ENCODE data around the gene KIAA1958.
"Not testable (repeated sequence)": the region's sequence is repeated elsewhere in the genome, so short reads cannot be mapped to it uniquely, and the experiment has no call there.

Gene KIAA1958

GRCh38 chr9:112617371-112617770 lies 130.7 kb downstream of the KIAA1958 start:
- no peak for DNase-seq

GRCh38 chr9:112618385-112619009 lies 131.9 kb downstream of the KIAA1958 start:
- DNase-seq = no peak

DNA sequence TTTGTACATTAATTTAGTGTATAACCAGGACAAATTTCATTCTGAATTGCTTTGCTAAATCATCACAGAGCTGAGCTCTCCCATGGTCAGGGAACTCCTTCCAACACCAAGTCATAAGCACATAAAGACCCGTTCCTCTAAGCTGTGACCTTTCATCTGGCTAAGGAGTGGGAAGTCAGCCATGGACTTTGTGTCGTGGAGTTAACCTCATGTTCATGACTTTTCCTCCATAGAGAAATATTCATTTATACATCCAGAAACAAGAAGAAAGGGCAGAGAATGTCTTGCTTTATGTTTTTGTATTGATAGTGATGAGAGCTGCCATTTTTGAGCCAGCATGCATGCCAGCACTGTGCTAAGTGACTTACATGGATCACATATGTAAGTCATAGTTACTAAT lies 133.8 kb downstream of the KIAA1958 start:
- DNase-seq = no peak

DNA sequence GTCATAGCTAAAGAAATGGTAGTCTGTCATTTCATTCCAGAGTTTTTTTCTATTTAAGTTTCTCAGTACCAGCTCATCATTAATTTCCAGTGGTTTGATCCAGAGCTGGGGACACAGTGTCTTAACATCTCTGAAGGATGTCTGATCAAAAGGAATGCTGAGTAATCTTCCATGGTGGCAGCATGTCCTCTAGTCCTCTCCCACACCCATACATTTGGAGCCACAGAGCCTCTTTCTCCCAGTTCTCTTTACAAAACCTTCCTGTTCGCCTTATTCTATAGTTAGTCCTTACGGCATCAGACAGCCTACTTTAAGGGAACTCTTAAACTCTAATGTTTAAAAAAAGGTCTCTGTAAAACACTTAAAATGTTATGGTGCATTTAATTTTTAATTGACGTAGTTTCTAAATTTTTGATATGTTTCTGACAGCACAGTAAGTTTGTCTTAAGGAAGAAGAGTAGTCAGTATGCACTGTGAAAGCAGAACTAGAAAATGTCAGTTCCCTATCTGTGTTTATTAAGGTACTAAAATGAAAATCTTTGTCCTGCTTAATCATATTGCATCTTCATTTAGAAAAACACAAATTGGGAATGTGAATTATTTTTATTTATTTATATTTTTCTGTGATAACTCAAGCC lies 134.5 kb downstream of the KIAA1958 start:
- peak in 1 of 2 donors; percentile 0 for DNase-seq

DNA sequence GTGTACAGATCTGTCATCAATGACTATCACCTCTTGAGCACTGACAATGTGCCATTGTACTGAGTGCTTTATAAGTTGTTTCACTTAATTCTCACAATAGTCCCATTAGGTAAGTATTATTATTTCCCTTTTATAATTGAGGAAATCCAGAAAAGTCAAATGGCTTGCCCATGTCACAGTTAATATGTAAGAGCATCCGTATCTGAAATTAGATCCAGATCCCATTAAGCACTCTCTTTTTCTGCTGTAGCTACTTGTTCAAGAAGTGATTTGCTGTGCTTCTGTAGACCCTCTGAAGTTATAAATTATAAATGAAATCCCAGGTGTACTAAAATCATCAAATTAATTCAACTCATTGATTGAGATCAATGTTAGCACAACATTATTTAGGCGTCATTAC lies 136.6 kb downstream of the KIAA1958 start:
- no peak for DNase-seq

DNA sequence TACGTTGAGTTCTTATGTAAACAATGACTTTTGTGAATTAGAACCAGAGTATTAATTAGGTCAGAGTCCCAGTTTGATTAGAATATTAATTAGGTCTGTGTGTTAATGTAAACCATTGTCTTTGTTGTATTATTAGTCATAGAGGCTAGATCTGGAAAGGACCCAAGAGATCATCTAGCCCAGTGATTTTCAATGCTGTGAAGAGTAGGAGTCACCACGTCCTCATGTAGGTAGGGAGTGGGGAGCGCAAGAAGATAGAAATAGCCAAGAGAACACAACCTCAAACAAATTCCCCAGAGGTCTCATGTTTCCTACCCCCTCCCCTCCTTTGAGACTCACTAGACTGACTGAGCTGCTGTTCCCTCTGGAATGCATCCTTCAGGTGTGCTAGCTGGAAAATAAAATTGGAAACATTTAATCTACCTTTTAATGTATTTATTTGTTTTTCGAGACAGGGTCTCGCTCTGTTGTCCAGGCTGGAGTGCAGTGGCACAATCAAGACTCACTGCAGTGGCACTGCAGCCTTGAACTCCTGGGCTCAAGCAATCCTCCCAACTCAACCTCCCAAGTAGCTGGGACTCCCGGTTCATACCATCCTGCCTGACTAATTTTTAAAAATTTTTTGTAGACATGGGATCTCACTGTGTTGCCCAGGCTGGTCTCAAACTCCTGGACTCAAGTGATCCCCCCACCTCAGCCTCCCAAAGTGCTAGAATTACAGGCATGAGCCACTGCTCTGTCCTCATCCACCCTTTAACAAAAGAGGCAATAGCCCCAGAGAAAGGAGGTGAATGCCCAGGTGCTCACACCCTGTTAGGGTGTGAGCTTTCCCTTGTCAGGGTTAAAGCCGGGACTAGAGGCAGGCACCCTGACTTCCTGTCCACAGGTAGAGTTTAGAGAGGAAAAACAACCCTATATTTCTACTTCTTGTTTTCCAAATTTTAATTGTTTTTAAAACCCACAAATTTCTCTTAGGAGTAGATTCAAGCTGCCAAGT lies 138.4 kb downstream of the KIAA1958 start:
- no peak for DNase-seq

- DNase-seq = no peak
These were observed 143.3 kb downstream of the KIAA1958 start for GRCh38 chr9:112629671-112630485.

DNA sequence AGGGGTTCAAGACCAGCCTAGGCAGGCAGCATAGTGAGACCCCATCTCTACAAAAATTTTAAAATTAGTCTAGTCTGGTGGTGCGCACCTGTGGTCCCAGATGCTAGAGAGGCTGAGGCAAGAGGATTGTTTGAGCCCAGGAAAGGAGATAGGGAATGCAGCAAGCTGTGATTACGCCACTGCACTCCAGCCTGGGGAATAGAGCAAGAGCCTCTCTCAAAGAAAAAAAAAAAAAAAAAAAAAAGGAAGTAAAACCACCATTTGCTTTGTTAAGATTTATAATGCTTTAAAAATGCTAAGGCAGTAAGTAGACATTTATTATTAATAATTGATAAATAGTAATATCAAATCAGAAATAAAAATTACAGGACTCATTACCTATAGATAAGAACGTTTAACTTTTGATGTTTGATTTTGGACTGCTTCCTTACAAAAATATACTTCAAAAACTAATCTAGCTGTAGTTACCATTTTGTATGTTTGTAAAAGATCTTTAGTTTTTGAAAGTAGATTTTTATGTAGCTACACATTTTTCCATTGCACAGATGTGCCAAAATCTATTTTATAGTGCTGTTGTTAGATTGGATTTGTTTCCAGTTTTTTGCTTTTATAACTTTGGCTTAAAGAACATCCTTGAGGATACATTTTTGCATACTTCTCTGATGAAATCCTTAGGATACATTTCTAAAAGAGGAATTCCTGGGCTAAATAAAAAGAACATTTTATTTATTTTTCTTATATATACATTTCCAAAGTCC lies 144.9 kb downstream of the KIAA1958 start:
- DNase-seq = no peak

DNA sequence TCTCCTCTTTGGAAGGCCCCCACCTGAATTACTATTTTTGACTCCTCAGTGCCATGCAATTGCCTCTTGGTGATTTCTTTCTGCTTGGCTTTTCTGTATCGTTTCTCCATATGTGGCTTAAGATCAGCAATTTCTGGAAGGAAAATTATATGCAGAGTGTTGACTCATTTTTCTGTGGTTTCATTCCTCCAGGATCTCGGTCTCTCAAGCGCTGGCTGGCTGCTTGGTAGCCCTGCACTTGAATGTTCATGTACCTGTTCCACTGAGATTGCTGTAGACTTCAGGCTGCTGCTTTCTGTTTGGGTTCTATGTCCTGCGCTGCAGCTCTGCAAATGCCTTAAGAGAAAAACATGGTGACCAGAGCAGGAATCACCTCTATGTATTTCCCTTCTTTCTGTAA lies 153.7 kb downstream of the KIAA1958 start:
- no peak for DNase-seq

DNA sequence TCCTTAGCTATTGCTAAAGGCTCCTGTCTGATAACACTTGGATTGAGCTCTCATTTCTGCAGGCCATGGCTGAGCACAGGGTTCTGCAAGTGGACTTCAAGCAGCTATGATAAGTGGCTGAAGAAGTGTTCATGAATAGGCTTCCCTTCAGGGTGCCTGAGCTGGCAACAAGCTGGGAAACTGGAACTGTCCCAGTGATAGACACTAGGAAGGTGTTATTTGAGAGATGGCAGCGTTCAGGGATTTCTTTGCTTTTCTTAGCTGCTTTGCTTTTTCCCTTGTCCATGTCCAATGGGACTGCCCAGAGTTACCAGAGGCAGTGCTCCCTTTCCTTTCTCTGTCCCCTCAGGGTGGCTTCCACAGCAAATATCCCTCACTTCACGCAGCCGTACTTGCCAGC lies 155.5 kb downstream of the KIAA1958 start:
- DNase-seq = no peak

DNA sequence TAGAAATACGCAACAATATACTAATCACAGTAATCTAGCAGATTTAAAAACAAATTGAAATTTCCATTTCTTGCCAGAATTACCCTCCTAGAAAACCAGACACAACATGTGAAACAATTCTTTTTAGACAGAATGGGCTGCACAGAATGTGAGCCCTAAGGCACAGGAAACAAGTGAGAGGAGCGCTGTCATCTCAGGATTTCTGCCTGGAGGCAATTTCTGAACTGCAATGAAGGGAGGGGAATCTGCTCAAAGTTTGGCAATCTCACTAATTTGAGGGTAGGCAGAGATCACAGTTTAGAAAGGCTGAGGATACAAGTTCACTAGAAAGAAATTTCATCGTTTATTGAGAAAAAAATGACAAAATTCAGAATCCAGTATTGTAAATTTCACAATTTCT lies 161.0 kb downstream of the KIAA1958 start:
- DNase-seq = no peak

GRCh38 chr9:112648624-112649023 lies 162.0 kb downstream of the KIAA1958 start:
- no peak for DNase-seq

- no peak for DNase-seq
These were observed 167.7 kb downstream of the KIAA1958 start for GRCh38 chr9:112654282-112654681.

- no peak for DNase-seq
These were observed 169.0 kb downstream of the KIAA1958 start for GRCh38 chr9:112655668-112656067.

GRCh38 chr9:112659906-112660305 lies 173.3 kb downstream of the KIAA1958 start:
- no peak for DNase-seq

- no peak for DNase-seq
These were observed 177.1 kb downstream of the KIAA1958 start for GRCh38 chr9:112663681-112664080.

- DNase-seq = no peak
These were observed 177.9 kb downstream of the KIAA1958 start for GRCh38 chr9:112664531-112664930.

DNA sequence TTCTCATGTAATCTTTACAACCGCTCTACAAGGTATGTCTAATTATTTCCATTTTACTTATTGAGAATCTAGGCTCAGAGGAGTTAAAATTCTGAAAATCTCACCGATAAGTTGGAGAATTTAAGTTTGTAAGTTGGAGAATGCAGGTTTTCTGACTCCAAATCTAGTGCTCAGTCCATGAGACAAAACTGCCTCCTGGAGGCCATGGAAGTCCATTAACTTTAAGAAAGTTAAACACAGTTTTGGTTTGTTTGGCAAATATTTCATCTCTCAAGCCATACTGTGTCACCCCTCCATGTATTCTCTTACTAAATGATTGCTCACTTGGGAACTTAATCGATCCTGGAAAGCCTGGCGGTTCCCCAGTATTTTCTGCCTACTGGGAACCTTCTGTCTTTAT lies 178.7 kb downstream of the KIAA1958 start:
- peak in 1 of 2 donors; percentile 2 for DNase-seq

DNA sequence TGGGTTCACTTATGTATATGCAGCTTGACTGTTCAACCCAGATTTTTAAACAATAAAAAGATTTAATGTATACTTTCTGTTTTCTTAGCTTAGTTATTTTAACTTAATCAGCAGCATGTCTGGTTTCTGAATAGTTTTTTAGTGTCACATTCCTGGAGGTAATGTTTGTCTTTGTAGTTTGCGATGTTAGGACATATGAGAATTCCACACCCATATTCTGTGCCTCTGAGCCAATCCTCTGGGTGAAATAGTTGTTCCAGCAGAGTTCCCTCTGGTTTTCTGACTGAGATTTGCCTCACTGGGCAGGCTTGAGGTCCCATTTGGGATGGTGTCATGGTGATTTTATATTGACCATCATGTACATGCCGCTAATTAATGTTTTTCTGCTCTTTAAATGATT lies 182.7 kb downstream of the KIAA1958 start:
- DNase-seq = no peak

- no peak for DNase-seq
These were observed 184.5 kb downstream of the KIAA1958 start for GRCh38 chr9:112670991-112671625.

GRCh38 chr9:112673221-112673620 lies 186.6 kb downstream of the KIAA1958 start:
- DNase-seq = not testable (repeated sequence)

All from CD4-positive, alpha-beta T cell treated with Interleukin-4 for 1 hour (primary cell).